ENCODE results near the gene RAPGEF5.

RAPGEF5 gene

GRCh38 chr7:22378199-22378980 is 21.4 kb upstream of the RAPGEF5 start:
- no peak for DNase-seq (ENCODE audit: low read depth in 2 of 2)

DNA sequence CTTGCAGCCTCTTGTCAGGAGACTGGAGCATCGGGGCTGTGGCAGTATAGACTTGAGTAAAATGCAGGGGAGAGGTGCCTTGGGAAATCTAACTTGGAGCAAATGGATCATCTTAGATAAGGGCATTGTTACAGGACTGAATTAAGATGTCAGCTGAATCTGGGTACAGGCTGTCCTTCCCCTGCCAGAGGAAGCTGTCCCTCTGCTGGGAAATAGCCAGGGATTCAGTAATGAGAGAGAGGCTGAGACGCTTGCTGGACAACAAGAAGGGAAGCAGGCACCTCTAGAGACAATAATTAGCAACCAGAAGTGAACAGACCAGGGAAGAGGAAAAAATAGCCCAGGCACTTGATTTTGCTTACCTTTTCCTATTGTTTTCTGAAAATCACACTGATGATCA is 20.7 kb upstream of the RAPGEF5 start:
- DNase-seq (ENCODE audit: low read depth in 2 of 2) = no peak

- DNase-seq (ENCODE audit: low read depth in 2 of 2) = no peak
These were observed 18.6 kb upstream of the RAPGEF5 start for GRCh38 chr7:22375359-22376048.

DNA sequence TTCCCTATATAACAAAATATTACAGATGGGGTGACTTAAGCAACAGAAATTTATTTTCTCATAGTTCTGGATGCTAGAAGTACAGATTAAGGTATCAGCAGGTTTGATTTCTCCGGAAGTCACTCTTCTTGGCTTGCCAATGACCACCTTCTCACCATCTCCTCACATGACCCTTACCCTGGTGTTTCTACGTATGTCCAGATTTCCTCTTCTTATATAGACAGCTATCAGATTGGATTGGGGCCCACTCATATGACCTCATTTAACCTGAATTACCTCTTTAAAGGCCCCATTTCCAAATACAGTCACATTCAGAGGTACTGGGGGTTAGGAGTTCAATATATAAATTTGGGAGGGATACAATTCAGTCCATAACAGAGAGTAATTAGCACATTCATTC is 17.0 kb upstream of the RAPGEF5 start:
- DNase-seq (ENCODE audit: low read depth in 2 of 2) = no peak

GRCh38 chr7:22373388-22373787 is 16.4 kb upstream of the RAPGEF5 start:
- no peak for DNase-seq (ENCODE audit: low read depth in 2 of 2)

DNA sequence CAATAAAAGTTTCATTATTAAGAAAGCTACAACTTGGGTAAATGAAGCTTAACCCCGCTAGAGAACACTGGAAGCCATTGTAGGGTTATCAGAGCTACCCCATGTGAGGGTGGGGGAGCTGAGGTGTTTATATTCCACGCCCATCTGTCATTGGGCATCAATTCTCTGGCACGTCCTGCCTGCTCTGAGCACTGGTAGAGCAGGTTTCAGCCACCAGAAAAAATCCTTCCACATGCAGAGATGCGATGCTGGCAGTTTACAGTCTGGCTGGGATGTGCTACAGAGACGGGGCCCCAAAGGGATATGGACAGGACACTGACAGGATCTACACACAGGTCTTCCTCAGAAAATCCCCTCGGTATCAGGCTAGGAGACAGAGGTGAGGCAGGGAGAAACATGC is 15.9 kb upstream of the RAPGEF5 start:
- no peak for DNase-seq (ENCODE audit: low read depth in 2 of 2)

DNA sequence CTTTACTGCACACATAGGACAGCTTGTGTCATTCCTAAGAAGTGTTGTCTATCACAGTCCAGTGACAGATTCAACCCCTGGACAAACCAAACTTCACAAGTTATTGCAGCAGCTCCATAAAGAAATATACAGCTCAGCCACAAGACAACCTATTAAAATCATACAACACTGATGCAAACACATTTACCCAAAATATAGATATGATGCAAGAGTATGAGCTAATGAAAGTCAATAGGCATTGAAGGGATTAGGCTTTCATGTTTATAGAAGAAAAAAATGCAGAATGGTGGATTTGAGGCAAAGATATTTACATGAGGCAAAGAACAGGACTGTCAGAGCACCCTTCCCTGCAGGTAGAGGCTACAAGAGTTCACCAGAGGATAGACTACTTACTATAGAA is 14.9 kb upstream of the RAPGEF5 start:
- no peak for DNase-seq (ENCODE audit: low read depth in 2 of 2)

DNA sequence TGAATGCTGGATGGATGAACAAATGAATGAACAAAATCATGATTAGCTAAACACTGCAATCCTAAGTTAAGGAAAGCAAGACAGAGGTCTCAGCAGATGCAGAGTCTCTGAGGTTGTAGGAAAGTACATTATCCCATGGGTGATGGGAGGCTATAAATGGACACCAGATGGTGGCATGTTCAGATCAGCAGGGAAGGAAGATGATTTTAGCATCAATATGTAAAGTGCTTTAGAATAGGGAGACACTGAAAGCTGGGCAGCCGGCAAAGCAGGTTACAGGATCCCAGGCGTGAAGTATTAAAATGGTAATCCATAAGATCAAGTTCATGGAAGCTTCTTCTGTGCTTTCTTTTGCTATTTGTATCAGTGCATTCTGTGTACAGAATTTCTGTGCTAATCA is 7.9 kb upstream of the RAPGEF5 start:
- no peak for DNase-seq (ENCODE audit: low read depth in 2 of 2)

GRCh38 chr7:22363756-22364422 is 6.9 kb upstream of the RAPGEF5 start:
- no peak for DNase-seq (ENCODE audit: low read depth in 2 of 2)

DNA sequence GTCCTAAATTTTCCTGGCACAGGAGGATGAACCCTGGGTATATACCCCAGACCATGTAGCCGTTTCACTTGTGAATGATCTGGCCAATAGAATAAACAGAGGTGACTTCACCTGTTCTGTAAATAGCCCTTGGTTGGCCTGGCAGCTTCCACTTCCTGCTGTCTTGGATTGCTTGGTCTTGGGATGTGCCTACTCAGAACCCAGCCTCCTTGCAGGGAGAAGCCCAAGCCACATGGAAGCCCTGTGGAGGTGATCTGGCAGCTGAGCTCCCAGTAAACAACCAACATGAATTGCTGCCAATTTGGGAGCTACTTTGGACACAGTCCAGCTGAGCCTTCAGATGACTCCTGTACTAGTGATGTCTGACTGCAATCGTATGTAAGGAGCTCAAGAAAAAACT is 4.8 kb upstream of the RAPGEF5 start:
- DNase-seq (ENCODE audit: low read depth in 2 of 2) = no peak

GRCh38 chr7:22361320-22361719 is 4.4 kb upstream of the RAPGEF5 start:
- DNase-seq (ENCODE audit: low read depth in 2 of 2) = no peak

GRCh38 chr7:22358820-22359697 is 2.1 kb upstream of the RAPGEF5 start:
- no peak for DNase-seq (ENCODE audit: low read depth in 2 of 2)

DNA sequence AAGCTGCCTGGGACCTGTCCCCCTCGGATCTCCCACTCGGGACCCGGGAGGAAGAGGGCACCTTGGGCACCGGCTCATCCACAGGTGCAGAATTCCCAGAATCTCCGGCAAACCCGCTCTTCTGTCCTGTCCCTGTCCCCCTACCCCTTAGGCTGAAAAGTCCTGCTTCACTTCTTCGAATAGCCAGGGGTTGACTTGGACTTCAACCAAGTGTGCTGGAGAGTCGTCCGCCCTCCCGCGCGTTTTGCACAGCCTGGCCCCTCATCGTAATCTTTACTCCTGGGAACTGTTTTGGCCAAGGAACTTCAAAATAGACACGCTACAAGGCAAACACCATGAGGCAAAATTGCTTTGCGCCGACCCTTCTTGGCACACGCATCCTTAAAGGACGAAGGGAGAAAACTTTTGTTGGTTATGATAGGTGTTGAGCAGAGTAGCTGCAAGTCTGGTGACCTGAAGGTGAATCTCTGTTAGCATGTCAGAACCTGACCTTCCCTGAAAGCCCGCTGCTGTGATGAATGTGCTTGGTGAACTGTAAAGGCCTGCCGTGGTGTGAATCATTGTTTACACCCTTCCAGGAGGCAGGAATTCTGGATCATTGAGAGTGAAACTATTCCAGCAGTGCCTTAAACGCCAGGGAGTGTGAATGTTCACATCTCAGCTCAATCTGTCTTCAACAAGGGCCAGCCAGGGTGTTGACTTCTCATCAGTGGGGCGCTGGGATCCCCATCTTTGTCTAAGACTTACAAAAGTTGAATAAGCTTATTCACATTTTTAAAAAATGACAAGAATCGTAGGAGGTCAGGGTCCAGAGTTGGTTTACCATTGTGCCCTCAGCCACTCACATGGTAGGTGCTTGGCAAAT is 589 bp upstream of the RAPGEF5 start:
- DNase-seq (ENCODE audit: low read depth in 2 of 2) = no peak

GRCh38 chr7:22356010-22356691 is 803 bp downstream of the RAPGEF5 start:
- DNase-seq (ENCODE audit: low read depth in 2 of 2) = no peak

GRCh38 chr7:22355620-22356009 is 1.3 kb downstream of the RAPGEF5 start:
- no peak for DNase-seq (ENCODE audit: low read depth in 2 of 2)

GRCh38 chr7:22354462-22354861 is 2.5 kb downstream of the RAPGEF5 start:
- DNase-seq (ENCODE audit: low read depth in 2 of 2) = no peak

GRCh38 chr7:22352887-22353286 is 4.1 kb downstream of the RAPGEF5 start:
- no peak for DNase-seq (ENCODE audit: low read depth in 2 of 2)

DNA sequence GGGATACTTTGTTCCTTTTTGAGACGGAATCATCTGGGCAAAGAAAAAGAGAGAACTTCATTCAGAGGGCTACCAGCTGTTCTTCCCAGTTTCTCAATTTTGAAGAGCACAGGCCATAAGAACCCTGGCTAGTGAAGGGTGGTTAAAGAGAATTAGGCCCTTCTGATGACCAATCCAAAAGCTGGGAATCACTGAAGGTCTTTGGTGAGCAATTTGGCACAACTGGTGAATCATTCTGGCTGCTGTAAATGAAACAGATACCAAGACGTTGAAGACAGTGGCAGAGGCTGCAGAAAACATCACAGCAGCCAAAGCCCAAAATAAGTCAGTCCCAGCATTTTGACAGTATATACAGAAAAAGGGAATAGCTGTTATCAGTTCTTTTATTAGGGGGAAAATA is 5.1 kb downstream of the RAPGEF5 start:
- no peak for DNase-seq (ENCODE audit: low read depth in 2 of 2)

GRCh38 chr7:22351329-22351692 is 5.6 kb downstream of the RAPGEF5 start:
- DNase-seq (ENCODE audit: low read depth in 2 of 2) = no peak

Measured in stimulated activated CD4-positive, alpha-beta T cell treated with anti-CD3 and anti-CD28 coated beads, Interleukin-1b, Interleukin-23, amount 100 ng/mL, for 4 hours (primary cell).